WI38 (cell line): ENCODE measurements around the gene STK26.

ENCODE experiments used
- H3K4me3 ChIP-seq: 2 replicates; pipeline ENCODE4 v1.5.1; 2011; ENCODE audit warnings: low read depth, mild to moderate bottlenecking, control low read depth, low read length
- CTCF ChIP-seq: IDR thresholded peaks from 2 replicates; pipeline ENCODE4 v1.5.1; 2012; ENCODE audit warnings: low read depth, mild to moderate bottlenecking, control low read depth, low read length

STK26 gene

GRCh38 chrX:132022967-132023895, at the start of gene STK26:
STK26 (plus strand) TSS chrX:132023302; CDS start chrX:132023618, 316 bp downstream.
- H3K4me3 ChIP-seq, result no peak within 1 kb of the TSS
- TF ChIP-seq CTCF, result no peak

GRCh38 chrX:131975851-131976250, 47.3 kb upstream of the STK26 start:
- no peak overlapping the region for H3K4me3 ChIP-seq
- no peak for TF ChIP-seq CTCF

GRCh38 chrX:131977619-131978018, 45.5 kb upstream of the STK26 start:
- H3K4me3 ChIP-seq, result no peak overlapping the region
- no peak for TF ChIP-seq CTCF

- H3K4me3 ChIP-seq, result no peak overlapping the region
- no peak for TF ChIP-seq CTCF
Observed at GRCh38 chrX:131979116-131979515, 44.0 kb upstream of the STK26 start.

GRCh38 chrX:131985526-131986049, 37.5 kb upstream of the STK26 start:
- no peak for TF ChIP-seq CTCF
- no peak overlapping the region for H3K4me3 ChIP-seq

GRCh38 chrX:131987252-131987651, 35.9 kb upstream of the STK26 start:
- no peak for TF ChIP-seq CTCF
- H3K4me3 ChIP-seq, result no peak overlapping the region

GRCh38 chrX:131988236-131988635, 34.9 kb upstream of the STK26 start:
- no peak for TF ChIP-seq CTCF
- no peak overlapping the region for H3K4me3 ChIP-seq
